HCT116 (cell line): ENCODE results near the gene TBCD. TPM values are rescaled to one million over a fixed set of nuclear protein-coding genes. Genes with fewer than 3 reads are reported as not detected.

Experiments
- ATAC-seq: fragments of 200-7000 bp; cut with Tn5 transposase; 2 replicates; pipeline ENCODE4 v1.9.1; 2020; ENCODE audit warnings: mild to moderate bottlenecking, moderate library complexity
- BruUV-seq: library from RNA; stranded (reverse); fragments of 400-500 nt; replicated peaks from 2 replicates; lab custom pipeline; 2021; lab: Mats Ljungman, UMichigan
- CTCF ChIA-PET: fragments of 300-600 bp; sonication (Branson Sonifier 250); formaldehyde crosslinking; loops from one replicate; lab custom pipeline; 2021; ENCODE audit warnings: antibody characterized with exemption; lab: Charles Lee
- POLR2A ChIA-PET: fragments of 300-600, 350-600 bp; sonication (Branson Sonifier 250); formaldehyde crosslinking; loops from one replicate; lab custom pipeline; 2021; ENCODE audit warnings: antibody characterized with exemption; lab: Charles Lee
- RAD21 ChIA-PET, 2 experiments: fragments of 300-600 bp; sonication (Branson Sonifier 250); formaldehyde crosslinking; loops; one replicate each; lab custom pipeline; 2023; ENCODE audit warnings: low total read pairs in 2 of 2; ENCODE audit not compliant: uncharacterized antibody in 2 of 2, unreplicated experiment in 2 of 2, low non-redundant PET in 1 of 2; lab: Charles Lee
- DNase-seq: peaks from one replicate; pipeline ENCODE4 v3.0.0-alpha.2; 2010; ENCODE audit warnings: low read depth, low spot score
- H2AFZ ChIP-seq: fragments of 200-600 bp; shearing (Covaris generic), sonication (generic); 2 replicates; pipeline ENCODE4 v1.6.1; 2017; ENCODE audit warnings: low read depth, mixed run types, mixed read lengths, antibody characterized with exemption, low read length; ENCODE audit not compliant: poor library complexity, severe bottlenecking
- H3K27ac ChIP-seq: 2 replicates; pipeline ENCODE4 v1.5.1; 2012; ENCODE audit warnings: low read depth, low read length
- H3K27me3 ChIP-seq: fragments of 200-600 bp; sonication (generic); 2 replicates; pipeline ENCODE4 v1.6.1; 2016; ENCODE audit warnings: mixed run types, low read length, mixed read lengths; ENCODE audit not compliant: insufficient read depth
- H3K36me3 ChIP-seq, 2 experiments: fragments of 200-500 bp in 1 of 2; fragments of 200-600 bp in 1 of 2; sonication (Bioruptor generic) in 1 of 2; sonication (generic) in 1 of 2; 2 replicates each; pipeline versions ENCODE4 v1.5.1 to v1.6.1; 2014 to 2016; ENCODE audit warnings: low read length in 2 of 2, inconsistent platforms in 1 of 2, mixed read lengths in 1 of 2, mixed run types in 1 of 2; ENCODE audit not compliant: insufficient read depth in 2 of 2, control insufficient read depth in 1 of 2
- H3K4me1 ChIP-seq, 2 experiments: fragments of 200-600 bp in 1 of 2; sonication (generic) in 1 of 2; 2 replicates each; pipeline versions ENCODE4 v1.5.1 to v1.6.1; 2012 to 2017; ENCODE audit warnings: low read length in 2 of 2, inconsistent platforms in 1 of 2, mild to moderate bottlenecking in 1 of 2, mixed read lengths in 1 of 2, mixed run types in 1 of 2, moderate library complexity in 1 of 2; ENCODE audit not compliant: insufficient read depth in 2 of 2, control insufficient read depth in 1 of 2
- H3K4me2 ChIP-seq: fragments of 200-600 bp; sonication (generic); 2 replicates; pipeline ENCODE4 v1.6.1; 2017; ENCODE audit warnings: mixed run types, low read length, mixed read lengths
- H3K4me3 ChIP-seq, 2 experiments: fragments of 200-600 bp in 1 of 2; sonication (generic) in 1 of 2; replicated peaks in 1 of 2; 2 replicates each; pipeline ENCODE4 v1.5.1; 2011 to 2016; ENCODE audit warnings: low read length in 2 of 2, control low read depth in 1 of 2, low read depth in 1 of 2, mild to moderate bottlenecking in 1 of 2, mixed read lengths in 1 of 2, mixed run types in 1 of 2
- H3K79me2 ChIP-seq: fragments of 200-600 bp; sonication (generic); 2 replicates; pipeline ENCODE4 v1.6.1; 2017; ENCODE audit warnings: mild to moderate bottlenecking, mixed run types, low read length, moderate library complexity, mixed read lengths; ENCODE audit not compliant: insufficient read depth
- H3K9ac ChIP-seq: fragments of 200-600 bp; sonication (generic); 2 replicates; pipeline ENCODE4 v1.6.1; 2016; ENCODE audit warnings: low read length, mixed read lengths
- H3K9me2 ChIP-seq: fragments of 200-600 bp; sonication (generic), shearing (Covaris generic); 2 replicates; pipeline ENCODE4 v1.6.1; 2017; ENCODE audit warnings: mixed run types, mild to moderate bottlenecking, moderate library complexity; ENCODE audit not compliant: insufficient read depth
- H3K9me3 ChIP-seq, 2 experiments: fragments of 200-500 bp in 1 of 2; fragments of 200-600 bp in 1 of 2; sonication (Bioruptor generic) in 1 of 2; sonication (generic) in 1 of 2; 2 replicates each; pipeline ENCODE4 v1.6.1; 2014 to 2017; ENCODE audit warnings: low read length in 2 of 2, mixed read lengths in 2 of 2, inconsistent platforms in 1 of 2, low read depth in 1 of 2, mild to moderate bottlenecking in 1 of 2, mixed run types in 1 of 2, moderate library complexity in 1 of 2; ENCODE audit not compliant: control insufficient read depth in 1 of 2, insufficient read depth in 1 of 2
- H4K20me1 ChIP-seq: fragments of 200-600 bp; sonication (generic), shearing (Covaris generic); 2 replicates; pipeline ENCODE4 v1.6.1; 2017; ENCODE audit warnings: mixed run types, mild to moderate bottlenecking, moderate library complexity; ENCODE audit not compliant: insufficient read depth
- ATF3 ChIP-seq: IDR thresholded peaks from 2 replicates; pipeline ENCODE4 v1.6.1; 2012
- CBX3 ChIP-seq: IDR thresholded peaks from 2 replicates; pipeline ENCODE4 v1.6.1; 2012; ENCODE audit warnings: low read depth
- CEBPB ChIP-seq: IDR thresholded peaks from 2 replicates; pipeline ENCODE4 v1.6.1; 2012; ENCODE audit warnings: low read depth
- EGR1 ChIP-seq: IDR thresholded peaks from 2 replicates; pipeline ENCODE4 v1.6.1; 2012; ENCODE audit warnings: low read depth
- ELF1 ChIP-seq: IDR thresholded peaks from 2 replicates; pipeline ENCODE4 v1.6.1; 2012; ENCODE audit warnings: low read depth, borderline replicate concordance
- EZH2 ChIP-seq: fragments of 200-600 bp; sonication (generic); IDR thresholded peaks from 2 replicates; pipeline ENCODE4 v1.6.1; 2017; ENCODE audit warnings: antibody characterized with exemption, mixed run types
- EZH2phosphoT487 ChIP-seq: fragments of 200-600 bp; IDR thresholded peaks from 2 replicates; pipeline ENCODE4 v1.6.1; 2018; ENCODE audit warnings: antibody characterized with exemption, borderline replicate concordance
- FOSL1 ChIP-seq: IDR thresholded peaks from 2 replicates; pipeline ENCODE4 v1.6.1; 2012; ENCODE audit warnings: low read depth
- JUND ChIP-seq: IDR thresholded peaks from 2 replicates; pipeline ENCODE4 v1.6.1; 2012
- POLR2A ChIP-seq: IDR thresholded peaks from 2 replicates; pipeline ENCODE4 v1.7.0; 2011; ENCODE audit warnings: borderline replicate concordance; ENCODE audit not compliant: insufficient read depth, insufficient read length; ENCODE audit errors: extremely low read depth
- POLR2AphosphoS5 ChIP-seq: IDR thresholded peaks from 2 replicates; pipeline ENCODE4 v1.6.1; 2011; ENCODE audit warnings: mild to moderate bottlenecking, low read depth, low read length, moderate library complexity
- SIN3A ChIP-seq: IDR thresholded peaks from 2 replicates; pipeline ENCODE4 v1.6.1; 2012; ENCODE audit warnings: low read depth
- SP1 ChIP-seq: IDR thresholded peaks from 2 replicates; pipeline ENCODE4 v1.6.1; 2012; ENCODE audit warnings: low read depth
- SRF ChIP-seq: IDR thresholded peaks from 2 replicates; pipeline ENCODE4 v1.6.1; 2012; ENCODE audit warnings: low read depth
- TCF7L2 ChIP-seq: IDR thresholded peaks from 2 replicates; pipeline ENCODE4 v1.7.0; 2011; ENCODE audit warnings: borderline replicate concordance, inconsistent platforms; ENCODE audit not compliant: insufficient read depth, insufficient read length; ENCODE audit errors: extremely low read depth
- YY1 ChIP-seq: IDR thresholded peaks from 2 replicates; pipeline ENCODE4 v1.6.1; 2011; ENCODE audit warnings: low read length, low read depth, moderate library complexity, mild to moderate bottlenecking; ENCODE audit not compliant: insufficient replicate concordance; ENCODE audit errors: extremely low read depth
- intact Hi-C: fragments of 100-400 bp; cut with micrococcal nuclease; formaldehyde crosslinking; loops from 2 replicates; pipeline ENCODE4 v1.10.0; 2022
- total RNA-seq: library from RNA; stranded (reverse); gene quantifications from one replicate; pipeline ENCODE4 v1.2.1, GENCODE V29; 2021; ENCODE audit not compliant: unreplicated experiment
- TF ChIP-seq, protein P1 (sequence below): IDR thresholded peaks from 2 replicates; pipeline ENCODE4 v1.6.1; 2011; ENCODE audit warnings: mild to moderate bottlenecking, low read length, moderate library complexity; ENCODE audit not compliant: insufficient replicate concordance; ENCODE audit errors: extremely low read depth
- TF ChIP-seq, protein P2 (sequence below): IDR thresholded peaks from 2 replicates; pipeline ENCODE4 v1.6.1; 2012
- TF ChIP-seq, protein P3 (sequence below): IDR thresholded peaks from 2 replicates; pipeline ENCODE4 v1.6.1; 2012; ENCODE audit warnings: low read depth

The TBCD gene
- total RNA-seq, 1 experiment from 2014 or later, result 152 TPM

DNA sequence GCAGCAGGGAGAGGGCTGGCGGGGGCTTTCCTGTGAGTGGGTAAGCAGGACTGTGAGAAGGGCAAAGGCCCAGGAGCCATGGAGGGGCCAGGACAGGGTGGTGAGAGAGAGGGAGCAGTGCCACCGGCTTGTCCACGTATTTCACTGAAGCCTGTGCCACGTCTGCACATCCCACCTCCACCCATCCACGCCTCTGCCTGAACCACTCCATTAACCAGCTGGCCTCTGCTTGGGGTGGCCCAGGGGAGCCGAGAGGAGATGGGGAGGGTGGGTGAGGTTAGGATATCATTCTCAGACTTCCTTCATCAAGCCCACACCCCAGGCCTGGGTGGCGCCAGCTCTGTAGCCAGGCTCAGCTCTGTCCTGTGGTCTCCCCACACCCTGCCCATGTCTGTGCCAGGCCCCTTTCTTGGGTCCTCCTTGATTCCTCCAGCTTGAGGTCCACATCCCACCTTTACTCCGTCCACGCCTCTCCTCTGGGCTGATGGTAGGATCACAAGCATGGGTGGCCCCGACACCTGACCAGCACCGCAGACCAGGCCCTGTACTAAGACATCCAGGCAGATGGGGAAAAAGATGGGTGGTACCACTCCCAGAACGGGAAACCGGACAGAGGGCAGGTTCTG is 19.6 kb upstream of the TBCD start:
- no TSS peak for BruUV-seq
- Histone ChIP-seq H3K9ac (no peak overlapping the region), H3K9me3 (peaks cover 10 to 15% of the 10 kb centered on the region in 2 experiments; a peak in 3 of 4 replicates), H3K4me2 (no peak overlapping the region), H3K36me3 (peaks cover 12 to 31% of the 10 kb centered on the region in 2 experiments), H3K27me3 (no peaks in the 10 kb centered on the region), H3K4me1 (peaks cover 0 to 7% of the 10 kb centered on the region in 2 experiments; a peak in 1 of 4 replicates), H3K4me3 (no peak overlapping the region), H4K20me1 (no peaks in the 10 kb centered on the region), H3K27ac (no peak overlapping the region), H2AFZ (no peak overlapping the region), H3K79me2 (no peaks in the 10 kb centered on the region), H3K9me2 (no peaks in the 10 kb centered on the region)
- ChIA-PET POLR2A (no interaction called here), CTCF (no interaction called here), RAD21 (no interaction called here)
- ATAC-seq (no peak), DNase-seq (no peak)
- intact Hi-C loops, result no loop called here
- TF ChIP-seq POLR2A (no peak), CEBPB (no peak), EGR1 (no peak), TCF7L2 (no peak), CBX3 (no peak), ELF1 (no peak), EZH2 (no peak), SRF (no peak), ATF3 (no peak), YY1 (no peak), FOSL1 (no peak), SIN3A (no peak), JUND (no peak), POLR2AphosphoS5 (no peak), SP1 (no peak), EZH2phosphoT487 (no peak)
- TF ChIP-seq, protein P1, sequence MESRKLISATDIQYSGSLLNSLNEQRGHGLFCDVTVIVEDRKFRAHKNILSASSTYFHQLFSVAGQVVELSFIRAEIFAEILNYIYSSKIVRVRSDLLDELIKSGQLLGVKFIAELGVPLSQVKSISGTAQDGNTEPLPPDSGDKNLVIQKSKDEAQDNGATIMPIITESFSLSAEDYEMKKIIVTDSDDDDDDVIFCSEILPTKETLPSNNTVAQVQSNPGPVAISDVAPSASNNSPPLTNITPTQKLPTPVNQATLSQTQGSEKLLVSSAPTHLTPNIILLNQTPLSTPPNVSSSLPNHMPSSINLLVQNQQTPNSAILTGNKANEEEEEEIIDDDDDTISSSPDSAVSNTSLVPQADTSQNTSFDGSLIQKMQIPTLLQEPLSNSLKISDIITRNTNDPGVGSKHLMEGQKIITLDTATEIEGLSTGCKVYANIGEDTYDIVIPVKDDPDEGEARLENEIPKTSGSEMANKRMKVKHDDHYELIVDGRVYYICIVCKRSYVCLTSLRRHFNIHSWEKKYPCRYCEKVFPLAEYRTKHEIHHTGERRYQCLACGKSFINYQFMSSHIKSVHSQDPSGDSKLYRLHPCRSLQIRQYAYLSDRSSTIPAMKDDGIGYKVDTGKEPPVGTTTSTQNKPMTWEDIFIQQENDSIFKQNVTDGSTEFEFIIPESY, result no peak
- TF ChIP-seq, protein P2, sequence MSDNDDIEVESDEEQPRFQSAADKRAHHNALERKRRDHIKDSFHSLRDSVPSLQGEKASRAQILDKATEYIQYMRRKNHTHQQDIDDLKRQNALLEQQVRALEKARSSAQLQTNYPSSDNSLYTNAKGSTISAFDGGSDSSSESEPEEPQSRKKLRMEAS, result no peak
- TF ChIP-seq, protein P3, sequence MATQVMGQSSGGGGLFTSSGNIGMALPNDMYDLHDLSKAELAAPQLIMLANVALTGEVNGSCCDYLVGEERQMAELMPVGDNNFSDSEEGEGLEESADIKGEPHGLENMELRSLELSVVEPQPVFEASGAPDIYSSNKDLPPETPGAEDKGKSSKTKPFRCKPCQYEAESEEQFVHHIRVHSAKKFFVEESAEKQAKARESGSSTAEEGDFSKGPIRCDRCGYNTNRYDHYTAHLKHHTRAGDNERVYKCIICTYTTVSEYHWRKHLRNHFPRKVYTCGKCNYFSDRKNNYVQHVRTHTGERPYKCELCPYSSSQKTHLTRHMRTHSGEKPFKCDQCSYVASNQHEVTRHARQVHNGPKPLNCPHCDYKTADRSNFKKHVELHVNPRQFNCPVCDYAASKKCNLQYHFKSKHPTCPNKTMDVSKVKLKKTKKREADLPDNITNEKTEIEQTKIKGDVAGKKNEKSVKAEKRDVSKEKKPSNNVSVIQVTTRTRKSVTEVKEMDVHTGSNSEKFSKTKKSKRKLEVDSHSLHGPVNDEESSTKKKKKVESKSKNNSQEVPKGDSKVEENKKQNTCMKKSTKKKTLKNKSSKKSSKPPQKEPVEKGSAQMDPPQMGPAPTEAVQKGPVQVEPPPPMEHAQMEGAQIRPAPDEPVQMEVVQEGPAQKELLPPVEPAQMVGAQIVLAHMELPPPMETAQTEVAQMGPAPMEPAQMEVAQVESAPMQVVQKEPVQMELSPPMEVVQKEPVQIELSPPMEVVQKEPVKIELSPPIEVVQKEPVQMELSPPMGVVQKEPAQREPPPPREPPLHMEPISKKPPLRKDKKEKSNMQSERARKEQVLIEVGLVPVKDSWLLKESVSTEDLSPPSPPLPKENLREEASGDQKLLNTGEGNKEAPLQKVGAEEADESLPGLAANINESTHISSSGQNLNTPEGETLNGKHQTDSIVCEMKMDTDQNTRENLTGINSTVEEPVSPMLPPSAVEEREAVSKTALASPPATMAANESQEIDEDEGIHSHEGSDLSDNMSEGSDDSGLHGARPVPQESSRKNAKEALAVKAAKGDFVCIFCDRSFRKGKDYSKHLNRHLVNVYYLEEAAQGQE, result no peak
